GM12864 (cell line): ENCODE measurements around the gene COPZ1.
A peak's percentile ranks its signal among the peaks of the same experiment; 100 is the strongest.

ENCODE experiments used
- DNase-seq: peaks from one replicate; pipeline ENCODE4 v3.0.0-alpha.2; 2011; ENCODE audit warnings: low read depth
- H3K4me3 ChIP-seq: 2 replicates; pipeline ENCODE4 v1.5.1; 2011; ENCODE audit warnings: mild to moderate bottlenecking, low read depth, low read length, control low read depth
- TF ChIP-seq, protein P1 (sequence below): IDR thresholded peaks from 2 replicates; pipeline ENCODE4 v1.5.1; 2011; ENCODE audit warnings: low read depth, mild to moderate bottlenecking, moderate library complexity, low read length, control low read depth, inconsistent platforms; ENCODE audit errors: missing control alignments

The COPZ1 gene

GRCh38 chr12:54379398-54380201, 54.7 kb downstream of the COPZ1 start:
- TF ChIP-seq, protein P1, sequence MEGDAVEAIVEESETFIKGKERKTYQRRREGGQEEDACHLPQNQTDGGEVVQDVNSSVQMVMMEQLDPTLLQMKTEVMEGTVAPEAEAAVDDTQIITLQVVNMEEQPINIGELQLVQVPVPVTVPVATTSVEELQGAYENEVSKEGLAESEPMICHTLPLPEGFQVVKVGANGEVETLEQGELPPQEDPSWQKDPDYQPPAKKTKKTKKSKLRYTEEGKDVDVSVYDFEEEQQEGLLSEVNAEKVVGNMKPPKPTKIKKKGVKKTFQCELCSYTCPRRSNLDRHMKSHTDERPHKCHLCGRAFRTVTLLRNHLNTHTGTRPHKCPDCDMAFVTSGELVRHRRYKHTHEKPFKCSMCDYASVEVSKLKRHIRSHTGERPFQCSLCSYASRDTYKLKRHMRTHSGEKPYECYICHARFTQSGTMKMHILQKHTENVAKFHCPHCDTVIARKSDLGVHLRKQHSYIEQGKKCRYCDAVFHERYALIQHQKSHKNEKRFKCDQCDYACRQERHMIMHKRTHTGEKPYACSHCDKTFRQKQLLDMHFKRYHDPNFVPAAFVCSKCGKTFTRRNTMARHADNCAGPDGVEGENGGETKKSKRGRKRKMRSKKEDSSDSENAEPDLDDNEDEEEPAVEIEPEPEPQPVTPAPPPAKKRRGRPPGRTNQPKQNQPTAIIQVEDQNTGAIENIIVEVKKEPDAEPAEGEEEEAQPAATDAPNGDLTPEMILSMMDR = peak; percentile 100
- DNase-seq = no peak
- H3K4me3 ChIP-seq = no peak overlapping the region

DNA sequence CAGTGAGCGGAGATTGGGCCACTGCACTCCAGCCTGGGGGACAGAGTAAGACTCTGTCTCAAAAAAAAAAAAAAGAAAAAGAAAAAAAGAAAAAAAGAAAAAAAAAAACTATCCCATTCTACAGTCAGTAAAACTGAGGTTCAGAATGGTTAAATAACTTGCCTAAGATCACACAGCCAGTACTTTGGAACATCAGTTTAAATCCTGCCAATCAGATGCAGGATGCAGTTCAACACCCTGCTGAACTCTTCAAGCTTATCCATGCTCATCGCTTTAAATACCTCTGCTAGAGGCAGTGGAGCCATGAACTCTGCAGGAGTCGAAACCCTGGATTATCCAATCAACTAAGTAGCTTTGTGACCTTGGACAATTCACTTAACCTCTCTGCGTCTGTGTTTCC, 56.2 kb downstream of the COPZ1 start:
- H3K4me3 ChIP-seq = no peak overlapping the region
- TF ChIP-seq, protein P1 = no peak
- no peak for DNase-seq

DNA sequence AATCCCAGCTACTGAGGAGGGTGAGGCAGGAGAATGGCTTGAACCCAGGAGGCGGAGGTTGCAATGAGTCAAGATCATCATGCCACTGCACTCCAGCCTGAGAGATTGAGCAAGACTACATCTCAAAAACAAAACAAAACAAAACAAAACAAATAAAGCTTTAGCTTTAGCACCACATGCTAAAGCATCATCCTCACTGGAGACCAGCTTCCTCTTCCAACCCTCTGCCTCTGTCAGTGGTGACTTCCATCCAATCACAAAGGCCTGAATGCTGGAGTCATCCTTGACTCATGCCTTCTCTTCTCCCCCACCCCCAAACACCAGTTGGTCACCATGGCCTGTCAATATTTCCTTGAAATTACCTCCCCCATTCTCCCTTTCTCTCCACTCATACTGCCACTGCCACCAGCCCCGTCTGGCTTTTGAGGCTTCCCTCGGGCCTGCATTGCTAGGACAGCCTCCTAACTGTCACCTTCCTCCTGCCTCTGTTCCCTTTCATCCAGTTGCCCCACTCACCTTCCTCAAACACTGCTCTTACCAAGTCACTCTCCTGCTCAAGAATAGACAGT, 58.2 kb downstream of the COPZ1 start:
- TF ChIP-seq, protein P1 = no peak
- no peak overlapping the region for H3K4me3 ChIP-seq
- no peak for DNase-seq

DNA sequence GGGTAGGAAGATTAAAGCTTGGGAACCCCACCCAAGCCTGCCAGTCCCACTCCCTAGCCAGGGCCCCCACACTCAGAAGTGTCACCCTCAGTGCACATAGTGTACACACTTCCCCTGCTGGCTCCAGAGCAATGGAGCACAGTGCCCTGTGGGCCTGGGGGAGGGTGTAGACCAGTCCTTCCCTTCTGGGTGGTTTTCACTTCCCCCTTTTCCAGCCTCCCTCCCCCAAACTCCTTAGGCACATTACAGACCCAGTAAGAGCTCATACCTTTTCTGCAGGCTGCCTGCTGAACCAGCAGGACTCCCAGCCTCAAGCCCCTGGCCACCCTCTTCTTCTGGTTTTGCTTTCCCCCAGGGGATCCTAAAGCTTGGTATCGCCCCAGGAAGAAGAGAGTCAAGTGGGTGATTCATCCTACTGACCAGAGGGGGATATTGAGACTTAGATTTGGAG, 59.7 kb downstream of the COPZ1 start, which contains the start of gene ZNF385A:
Gene ZNF385A (minus strand): TSS at position 143 of the 451 bp plus-strand sequence. CDS start 219 bp downstream, outside the sequence.
- TF ChIP-seq, protein P1 = no peak
- no peak for DNase-seq
- H3K4me3 ChIP-seq = no peak within 1 kb of the TSS

DNA sequence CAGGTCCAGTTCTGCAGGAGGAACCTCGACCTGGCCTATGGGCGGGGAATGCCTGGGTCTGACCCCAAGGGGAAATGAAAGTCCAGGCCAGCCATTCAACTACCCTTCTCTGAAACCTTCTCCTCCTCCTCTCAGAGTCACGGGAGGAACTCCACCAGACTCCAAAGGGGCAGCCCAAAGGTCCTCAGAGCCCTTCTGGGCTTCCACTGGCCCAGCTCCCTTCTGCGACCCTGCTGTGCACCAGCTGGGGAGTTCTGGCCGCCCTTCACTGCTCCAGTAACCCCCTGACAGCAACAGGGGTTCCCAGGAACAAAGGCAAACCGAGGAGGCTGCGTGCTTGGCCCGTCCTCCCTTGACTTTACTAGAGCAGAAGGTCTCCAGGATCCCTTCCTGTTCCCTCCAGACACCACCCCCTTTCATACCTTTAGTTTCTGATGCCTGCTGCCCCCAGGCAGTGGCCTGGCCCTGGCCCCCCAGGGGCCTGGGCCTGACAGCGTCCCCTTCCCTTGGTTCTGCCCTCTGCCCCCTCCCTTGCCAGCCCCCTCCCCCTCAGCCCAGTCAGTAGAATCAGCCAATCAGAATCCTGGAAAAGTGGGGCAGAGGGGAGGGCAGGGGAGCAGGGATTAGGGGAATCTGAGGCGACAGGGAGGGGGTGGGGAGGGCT, 60.5 kb downstream of the COPZ1 start:
- DNase-seq = no peak
- TF ChIP-seq, protein P1 = no peak
- H3K4me3 ChIP-seq = no peak overlapping the region

- H3K4me3 ChIP-seq = no peak overlapping the region
- no peak for DNase-seq
- TF ChIP-seq, protein P1 = no peak
These were observed 61.6 kb downstream of the COPZ1 start for GRCh38 chr12:54386403-54387113.
